GM12801 (cell line): ENCODE measurements around the gene NUP210.

Experiments
- TF ChIP-seq, protein P1 (sequence below): IDR thresholded peaks from one replicate; pipeline ENCODE4 v1.5.1; 2011; ENCODE audit warnings: control low read depth; ENCODE audit not compliant: insufficient read length; ENCODE audit errors: extremely low read depth

Gene NUP210

DNA sequence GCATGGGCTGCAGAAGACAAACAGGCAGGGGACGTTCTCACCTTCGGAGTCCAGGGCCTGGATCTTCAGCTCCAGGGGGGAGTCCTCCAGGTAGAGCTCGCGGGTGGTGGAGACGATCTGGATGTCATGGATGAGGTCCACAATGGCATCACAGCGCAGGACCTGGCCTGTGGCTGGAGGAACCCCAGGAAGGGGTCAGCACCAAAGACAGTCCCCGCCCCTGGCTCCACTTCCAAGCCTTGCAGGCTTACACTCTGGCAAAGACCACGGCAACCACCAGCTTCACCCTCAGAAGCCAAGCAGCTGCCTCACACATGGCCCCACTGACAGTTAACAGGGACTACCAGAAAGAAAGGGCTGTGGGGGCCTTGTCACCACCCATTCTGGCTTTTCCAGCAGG lies 22.8 kb downstream of the NUP210 start:
- TF ChIP-seq, protein P1, sequence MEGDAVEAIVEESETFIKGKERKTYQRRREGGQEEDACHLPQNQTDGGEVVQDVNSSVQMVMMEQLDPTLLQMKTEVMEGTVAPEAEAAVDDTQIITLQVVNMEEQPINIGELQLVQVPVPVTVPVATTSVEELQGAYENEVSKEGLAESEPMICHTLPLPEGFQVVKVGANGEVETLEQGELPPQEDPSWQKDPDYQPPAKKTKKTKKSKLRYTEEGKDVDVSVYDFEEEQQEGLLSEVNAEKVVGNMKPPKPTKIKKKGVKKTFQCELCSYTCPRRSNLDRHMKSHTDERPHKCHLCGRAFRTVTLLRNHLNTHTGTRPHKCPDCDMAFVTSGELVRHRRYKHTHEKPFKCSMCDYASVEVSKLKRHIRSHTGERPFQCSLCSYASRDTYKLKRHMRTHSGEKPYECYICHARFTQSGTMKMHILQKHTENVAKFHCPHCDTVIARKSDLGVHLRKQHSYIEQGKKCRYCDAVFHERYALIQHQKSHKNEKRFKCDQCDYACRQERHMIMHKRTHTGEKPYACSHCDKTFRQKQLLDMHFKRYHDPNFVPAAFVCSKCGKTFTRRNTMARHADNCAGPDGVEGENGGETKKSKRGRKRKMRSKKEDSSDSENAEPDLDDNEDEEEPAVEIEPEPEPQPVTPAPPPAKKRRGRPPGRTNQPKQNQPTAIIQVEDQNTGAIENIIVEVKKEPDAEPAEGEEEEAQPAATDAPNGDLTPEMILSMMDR = no peak

DNA sequence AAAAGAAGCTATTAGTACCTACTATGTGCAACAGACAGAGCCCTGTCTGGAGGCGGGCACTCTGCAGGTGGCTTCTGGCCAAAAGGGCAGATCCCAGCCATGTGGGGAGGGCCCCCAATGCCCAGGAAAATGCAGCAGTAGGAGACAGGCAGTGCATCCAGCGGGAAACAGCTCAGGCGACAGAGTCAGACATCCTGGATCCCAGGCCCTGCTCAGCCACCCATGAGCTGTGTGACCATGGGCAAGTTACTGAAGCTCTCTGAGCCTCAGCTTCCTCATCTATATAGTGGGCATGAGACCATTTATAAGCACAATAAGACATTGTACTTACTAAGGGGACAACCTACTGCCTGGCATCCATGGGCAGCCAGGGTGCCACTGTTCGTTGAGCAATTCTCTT lies 25.8 kb downstream of the NUP210 start:
- TF ChIP-seq, protein P1 = no peak

DNA sequence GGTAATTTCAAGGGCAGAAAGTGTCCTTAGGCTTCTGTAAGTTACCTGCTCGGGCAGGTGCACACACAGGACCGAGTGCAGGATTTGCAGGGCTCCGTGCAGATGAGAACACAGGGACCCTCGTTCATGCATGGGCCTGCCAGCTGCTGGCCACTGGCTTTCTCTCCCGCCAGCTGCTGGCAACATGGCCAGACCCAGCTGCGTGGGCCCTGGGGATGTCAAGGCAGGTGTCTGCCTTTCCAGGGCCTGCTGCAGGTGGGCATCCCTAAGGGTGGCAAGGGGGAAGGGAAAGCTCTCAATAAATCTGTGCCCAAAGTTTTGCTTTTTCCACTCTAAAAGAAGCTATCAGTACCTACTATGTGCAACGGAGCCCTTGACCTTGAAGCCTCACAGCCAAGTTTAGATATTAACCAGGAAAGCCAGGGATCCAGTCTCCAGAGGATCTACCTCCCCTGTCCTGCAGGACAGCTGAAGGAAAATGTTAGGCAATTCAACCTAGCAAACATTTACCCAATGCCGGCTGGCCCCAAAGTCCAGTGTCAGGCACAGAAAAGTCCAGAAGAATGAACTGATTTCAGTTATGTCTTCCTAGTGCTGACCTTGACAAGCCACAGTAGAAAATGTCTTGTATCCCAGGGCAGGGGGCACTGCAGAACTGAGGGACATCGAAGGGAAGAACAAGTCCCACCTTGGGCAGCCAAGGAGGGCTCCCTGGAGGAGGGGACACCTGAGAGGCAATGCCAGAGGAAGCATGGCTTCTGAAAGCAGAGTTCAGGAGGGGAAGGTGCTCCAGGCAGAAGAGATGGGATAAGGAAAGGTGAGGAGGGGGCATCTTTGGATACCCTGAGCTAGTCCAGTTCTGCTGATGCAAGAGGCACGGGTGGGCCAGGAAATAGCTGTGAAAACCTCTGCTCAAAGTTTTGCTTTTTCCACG lies 26.4 kb downstream of the NUP210 start:
- TF ChIP-seq, protein P1 = no peak

DNA sequence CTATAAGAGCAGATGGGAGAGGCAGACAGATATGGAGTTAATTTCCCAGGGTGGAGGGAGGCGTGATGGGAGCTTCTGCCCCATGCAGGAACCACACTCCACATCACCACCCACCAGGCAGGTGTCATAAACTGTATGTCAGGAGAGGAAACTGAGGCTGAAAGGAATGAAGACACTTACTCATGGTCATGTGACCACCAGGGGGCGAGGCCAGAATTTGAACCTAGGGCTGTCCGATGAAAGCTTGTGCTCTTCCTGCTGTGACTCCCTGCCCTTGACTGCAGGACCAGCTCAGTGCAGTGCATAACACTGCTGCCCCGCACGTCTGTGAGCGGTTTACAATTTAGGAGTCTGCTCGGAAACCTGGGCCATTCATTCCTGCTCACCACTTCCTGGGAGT lies 28.8 kb downstream of the NUP210 start:
- TF ChIP-seq, protein P1 = no peak

DNA sequence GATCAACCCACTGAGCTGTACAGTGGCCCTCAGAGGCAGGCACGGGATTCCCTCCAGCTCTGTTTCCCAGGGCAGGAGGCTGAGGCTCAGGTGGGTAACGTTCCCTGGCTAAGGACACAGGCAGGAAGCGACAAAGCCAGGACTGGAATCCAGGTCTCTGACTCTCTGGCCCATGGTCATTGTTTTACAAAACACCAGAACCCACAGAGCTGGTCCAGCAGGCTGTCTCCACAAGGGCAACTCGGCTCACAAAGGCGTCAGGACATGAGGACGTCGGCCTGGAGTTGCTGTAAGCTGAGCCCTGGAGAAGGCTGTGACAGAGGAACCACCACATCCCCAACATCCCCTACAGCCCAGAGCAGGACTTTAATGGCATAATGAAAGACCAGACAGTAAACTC lies 30.7 kb downstream of the NUP210 start:
- TF ChIP-seq, protein P1 = no peak

DNA sequence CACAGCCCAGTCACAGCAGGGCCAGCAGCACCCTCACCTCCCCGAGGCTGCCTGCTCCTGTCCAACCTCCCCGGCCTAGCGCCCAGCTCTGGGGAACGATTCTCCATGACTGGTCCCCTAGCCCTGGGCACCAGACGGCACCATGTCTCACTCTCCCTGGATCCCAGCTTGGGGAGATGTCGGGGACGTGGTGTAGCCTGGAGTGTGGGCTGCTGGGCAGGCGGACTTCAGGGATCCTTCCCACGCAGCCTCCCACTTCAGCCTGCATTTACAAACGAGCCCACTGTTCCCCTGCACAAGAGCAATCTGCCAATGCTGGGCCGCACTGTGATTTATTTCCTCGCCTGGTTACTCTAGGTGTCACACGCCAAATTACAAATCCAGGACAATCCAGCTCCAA lies 31.3 kb downstream of the NUP210 start:
- TF ChIP-seq, protein P1 = no peak

DNA sequence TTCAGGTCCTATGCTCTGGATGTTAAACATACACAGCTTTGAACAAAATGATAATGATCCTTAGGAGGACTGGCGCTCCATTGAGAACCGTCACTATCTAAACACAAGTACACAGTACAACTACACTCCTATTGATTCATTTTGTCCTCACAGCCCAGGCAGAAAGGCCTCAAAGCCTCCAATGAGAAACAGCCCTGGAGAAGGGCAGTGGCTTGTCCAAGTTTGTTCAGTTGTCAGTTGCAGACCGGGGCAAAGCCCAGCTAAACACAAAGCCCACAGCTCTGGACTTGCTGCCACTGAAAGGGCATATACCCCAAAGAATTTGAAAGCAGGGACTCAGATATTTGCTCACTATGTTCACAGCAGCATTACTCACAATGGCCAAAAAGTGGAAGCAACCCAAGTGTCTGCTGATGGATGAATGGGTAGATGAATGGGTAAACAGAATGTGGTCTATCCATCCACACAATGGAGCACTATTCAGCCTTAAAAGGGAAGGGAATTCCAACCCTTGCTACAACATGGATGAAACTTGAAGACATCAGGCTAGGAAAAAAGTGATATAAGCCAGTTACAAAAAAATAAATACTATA lies 34.7 kb downstream of the NUP210 start:
- TF ChIP-seq, protein P1 = no peak
